Activated naive CD8-positive, alpha-beta T cell treated with anti-CD3 and anti-CD28 coated beads for 36 hours (primary cell): Measurements from ENCODE around the gene SLC24A4. TPM values are rescaled to one million over a fixed set of nuclear protein-coding genes. Genes with fewer than 3 reads are reported as not detected.

Experiments used
- DNase-seq: peaks from one replicate; pipeline ENCODE4 v3.0.0; 2021
- H3K27ac Mint-ChIP-seq: one replicate; pipeline ENCODE4 v1.8.0; 2022; ENCODE audit warnings: mild to moderate bottlenecking, moderate library complexity, mixed read lengths
- H3K27me3 Mint-ChIP-seq: one replicate; pipeline ENCODE4 v1.8.0; 2022; ENCODE audit warnings: mild to moderate bottlenecking, mixed read lengths
- H3K36me3 Mint-ChIP-seq: one replicate; pipeline ENCODE4 v1.8.0; 2021; ENCODE audit warnings: mild to moderate bottlenecking, mixed read lengths
- H3K4me1 Mint-ChIP-seq: one replicate; pipeline ENCODE4 v1.8.0; 2021; ENCODE audit warnings: mixed read lengths
- H3K4me3 Mint-ChIP-seq: one replicate; pipeline ENCODE4 v1.8.0; 2022; ENCODE audit warnings: mild to moderate bottlenecking, moderate library complexity, mixed read lengths
- H3K9me3 Mint-ChIP-seq: one replicate; pipeline ENCODE4 v1.8.0; 2022; ENCODE audit warnings: mixed read lengths
- total RNA-seq, 2 experiments: library from RNA; stranded (reverse); gene quantifications; one replicate each; pipeline ENCODE4 v1.2.3, GENCODE V29; 2021

The SLC24A4 gene
- total RNA-seq, 2 experiments from 2014 or later: 0.06 to 0.08 TPM

GRCh38 chr14:92441751-92442504 is 119.0 kb downstream of the SLC24A4 start:
- Mint-ChIP-seq H3K27me3 (no peaks in the 10 kb centered on the region), H3K36me3 (no peaks in the 10 kb centered on the region), H3K9me3 (no peaks in the 10 kb centered on the region), H3K27ac (no peak overlapping the region), H3K4me3 (no peak overlapping the region), H3K4me1 (peaks cover 30% of the 10 kb centered on the region)
- no peak for DNase-seq

- peaks cover 26% of the 10 kb centered on the region for H3K4me1 Mint-ChIP-seq
- no peak overlapping the region for H3K4me3 Mint-ChIP-seq
- no peak overlapping the region for H3K27ac Mint-ChIP-seq
- no peaks in the 10 kb centered on the region for H3K9me3 Mint-ChIP-seq
- no peaks in the 10 kb centered on the region for H3K36me3 Mint-ChIP-seq
- DNase-seq: no peak
- H3K27me3 Mint-ChIP-seq: no peaks in the 10 kb centered on the region
Observed at GRCh38 chr14:92443167-92443566, 120.2 kb downstream of the SLC24A4 start.

DNA sequence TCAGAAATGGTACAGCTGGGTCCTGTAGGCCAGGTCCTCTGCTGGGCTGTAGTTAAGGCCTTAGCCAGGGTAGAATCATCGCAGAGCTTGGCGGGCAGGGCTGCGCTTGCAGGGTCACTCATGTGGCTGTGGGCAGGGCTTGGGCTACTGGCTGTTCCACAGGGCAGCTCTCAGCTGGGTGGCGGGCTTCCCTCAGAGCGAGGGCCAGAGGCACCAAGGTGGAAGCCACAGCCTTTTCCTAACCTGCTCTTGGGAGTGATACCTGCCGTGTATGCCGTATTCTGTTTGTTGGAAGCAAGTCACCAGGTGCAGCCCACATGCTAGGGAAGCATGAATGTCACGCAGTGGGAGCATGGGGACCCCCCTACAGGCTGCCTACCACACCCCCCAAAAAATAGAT is 120.8 kb downstream of the SLC24A4 start:
- Mint-ChIP-seq H3K27me3 (no peaks in the 10 kb centered on the region), H3K4me1 (peaks cover 26% of the 10 kb centered on the region), H3K36me3 (no peaks in the 10 kb centered on the region), H3K4me3 (no peak overlapping the region), H3K9me3 (no peaks in the 10 kb centered on the region), H3K27ac (no peak overlapping the region)
- no peak for DNase-seq

DNA sequence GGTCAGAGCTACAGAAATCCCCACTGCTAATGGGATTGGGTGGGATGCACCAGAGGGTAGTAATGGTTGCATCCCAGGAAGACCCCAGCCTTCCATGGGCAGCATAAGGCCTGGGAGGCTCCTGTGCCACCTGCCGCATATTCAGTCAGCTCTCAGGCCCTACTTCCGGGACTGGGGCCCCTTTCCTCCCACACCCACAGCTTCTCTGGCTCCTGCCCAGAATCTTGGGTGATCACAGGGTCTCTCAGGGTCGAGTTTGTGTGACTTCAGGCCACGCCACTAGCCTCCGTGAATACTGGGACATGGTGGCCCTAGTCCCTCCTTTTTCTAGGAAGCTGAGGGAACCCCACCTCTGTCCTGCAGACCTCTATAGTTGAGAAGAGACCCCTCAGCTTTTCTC is 123.8 kb downstream of the SLC24A4 start:
- no peak for DNase-seq
- Mint-ChIP-seq H3K9me3 (no peaks in the 10 kb centered on the region), H3K4me3 (no peak overlapping the region), H3K27ac (no peak overlapping the region), H3K4me1 (peaks cover 10% of the 10 kb centered on the region), H3K36me3 (no peaks in the 10 kb centered on the region), H3K27me3 (no peaks in the 10 kb centered on the region)

DNA sequence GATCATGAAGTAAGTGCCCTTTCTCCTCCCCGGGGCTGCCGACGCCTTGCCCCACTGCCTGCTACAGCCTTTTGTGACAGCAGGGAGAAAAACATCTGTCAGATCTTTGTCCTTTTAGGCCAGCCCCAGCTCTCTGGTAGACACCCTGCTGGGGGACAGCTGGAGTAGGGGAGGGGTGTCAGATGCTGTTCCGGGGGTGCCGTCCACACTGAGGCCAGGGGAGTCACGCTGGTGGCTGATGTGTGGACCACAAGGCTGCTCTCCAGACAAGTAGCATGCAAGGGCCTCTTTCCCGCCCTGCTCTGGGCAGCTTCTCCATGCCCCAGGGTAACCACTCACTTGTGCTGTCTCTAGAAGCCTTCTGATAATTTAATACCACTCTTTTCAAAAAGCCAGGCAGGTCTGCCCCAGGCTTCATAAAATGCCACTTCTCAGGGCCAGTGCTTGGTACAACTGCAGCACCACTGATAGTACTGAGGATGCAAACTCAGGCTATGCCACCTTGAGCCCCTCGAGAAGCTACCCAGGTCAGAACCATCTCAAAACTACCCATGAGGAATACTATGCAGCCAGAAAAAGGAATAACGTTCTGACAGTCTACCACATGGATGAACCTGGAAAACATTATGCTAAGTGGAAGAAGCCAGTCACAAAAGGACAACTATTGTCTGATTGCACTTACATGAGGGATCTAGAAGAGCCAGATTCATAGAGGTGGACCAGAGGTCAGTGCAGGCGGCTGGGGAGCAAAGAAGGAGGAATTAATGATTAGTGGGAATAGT is 124.6 kb downstream of the SLC24A4 start:
- no peak for DNase-seq
- Mint-ChIP-seq H3K27ac (no peak overlapping the region), H3K4me1 (peaks cover 4% of the 10 kb centered on the region), H3K4me3 (no peak overlapping the region), H3K9me3 (no peaks in the 10 kb centered on the region), H3K27me3 (no peaks in the 10 kb centered on the region), H3K36me3 (no peaks in the 10 kb centered on the region)

- H3K36me3 Mint-ChIP-seq: no peaks in the 10 kb centered on the region
- H3K4me3 Mint-ChIP-seq: no peak overlapping the region
Observed at GRCh38 chr14:92448786-92449185, 125.8 kb downstream of the SLC24A4 start.

DNA sequence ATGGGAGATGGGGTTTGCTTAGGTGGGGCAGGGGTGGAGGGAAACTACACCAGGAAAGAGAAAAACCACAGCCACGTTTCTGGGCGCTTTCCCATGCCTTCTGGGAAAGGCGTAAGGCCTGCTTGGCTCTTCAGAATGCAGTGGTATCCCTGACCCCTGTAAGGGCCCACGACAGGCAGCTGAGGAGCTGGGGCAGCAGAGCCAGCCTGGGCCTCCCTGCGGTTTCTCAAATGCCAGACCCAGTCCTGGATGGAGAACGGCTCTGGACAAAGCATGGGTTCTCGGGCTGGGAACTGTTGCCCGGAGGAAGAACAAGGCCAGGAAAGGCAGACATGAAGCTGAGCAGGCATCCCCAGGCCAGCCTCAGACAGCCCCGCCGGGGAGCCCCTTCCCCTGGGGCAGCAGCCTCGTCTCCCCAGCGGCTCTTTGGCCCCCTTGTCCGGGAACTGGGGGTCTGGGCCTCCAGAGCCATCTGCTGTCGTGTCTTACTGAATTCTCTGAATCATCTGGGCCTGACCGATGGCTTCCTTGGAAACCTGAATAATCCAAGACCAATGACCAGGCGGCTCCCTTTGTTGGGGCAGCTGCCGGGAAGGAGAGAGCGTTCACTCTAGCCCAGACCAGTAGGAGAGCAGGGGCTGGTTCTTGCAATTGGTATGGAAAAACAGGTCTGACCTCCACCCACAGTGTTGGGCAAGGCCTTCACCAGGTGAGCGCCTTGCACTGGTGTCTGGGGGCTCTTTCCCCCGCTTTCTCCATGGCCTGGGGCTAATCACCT is 126.6 kb downstream of the SLC24A4 start:
- no peak for DNase-seq
- peaks cover 4% of the 10 kb centered on the region for H3K4me1 Mint-ChIP-seq
- no peak overlapping the region for H3K27ac Mint-ChIP-seq
- H3K9me3 Mint-ChIP-seq: no peaks in the 10 kb centered on the region
- no peak overlapping the region for H3K4me3 Mint-ChIP-seq
- no peaks in the 10 kb centered on the region for H3K36me3 Mint-ChIP-seq
- no peaks in the 10 kb centered on the region for H3K27me3 Mint-ChIP-seq

More at GRCh38 chr14:92448786-92449185, 125.8 kb downstream of the SLC24A4 start:
- Mint-ChIP-seq H3K4me1 (peaks cover 4% of the 10 kb centered on the region), H3K9me3 (no peaks in the 10 kb centered on the region), H3K27me3 (no peaks in the 10 kb centered on the region), H3K27ac (no peak overlapping the region)
- DNase-seq: no peak

- Mint-ChIP-seq H3K4me3 (no peak overlapping the region), H3K36me3 (no peaks in the 10 kb centered on the region), H3K27me3 (no peaks in the 10 kb centered on the region), H3K27ac (no peak overlapping the region), H3K9me3 (no peaks in the 10 kb centered on the region), H3K4me1 (peaks cover 4% of the 10 kb centered on the region)
- DNase-seq: no peak
Observed at GRCh38 chr14:92450351-92451070, 127.5 kb downstream of the SLC24A4 start.

- H3K27me3 Mint-ChIP-seq: no peaks in the 10 kb centered on the region
- DNase-seq: no peak
Observed at GRCh38 chr14:92451245-92451644, 128.3 kb downstream of the SLC24A4 start.

GRCh38 chr14:92451755-92452154 is 128.8 kb downstream of the SLC24A4 start:
- no peak for DNase-seq
- Mint-ChIP-seq H3K27me3 (no peaks in the 10 kb centered on the region), H3K9me3 (no peaks in the 10 kb centered on the region), H3K4me1 (peaks cover 1% of the 10 kb centered on the region), H3K4me3 (no peak overlapping the region), H3K27ac (no peak overlapping the region), H3K36me3 (no peaks in the 10 kb centered on the region)

More at GRCh38 chr14:92451245-92451644, 128.3 kb downstream of the SLC24A4 start:
- no peak overlapping the region for H3K4me3 Mint-ChIP-seq
- H3K36me3 Mint-ChIP-seq: no peaks in the 10 kb centered on the region
- H3K9me3 Mint-ChIP-seq: no peaks in the 10 kb centered on the region
- H3K27ac Mint-ChIP-seq: no peak overlapping the region
- H3K4me1 Mint-ChIP-seq: peaks cover 4% of the 10 kb centered on the region

DNA sequence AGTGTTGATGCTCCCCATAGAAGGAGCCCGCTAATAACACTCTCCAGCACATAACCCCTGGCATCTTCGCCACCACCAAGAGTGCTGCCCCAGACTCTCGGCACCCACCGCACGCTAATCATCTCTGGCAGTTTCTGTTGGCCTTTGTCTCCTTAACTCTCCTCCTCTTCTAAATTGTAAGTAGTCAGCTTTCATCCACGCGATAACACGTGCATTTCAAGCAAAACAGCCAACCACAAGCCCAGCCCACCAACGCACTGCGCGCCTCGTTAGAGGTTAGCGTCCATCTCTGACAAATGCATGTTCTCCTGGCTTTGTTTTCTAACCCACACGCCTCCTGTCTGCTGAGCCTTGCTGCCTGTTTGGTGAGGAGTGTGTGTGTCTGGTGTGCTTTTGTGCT is 129.5 kb downstream of the SLC24A4 start:
- H3K9me3 Mint-ChIP-seq: no peaks in the 10 kb centered on the region
- H3K27ac Mint-ChIP-seq: no peak overlapping the region
- peaks cover 1% of the 10 kb centered on the region for H3K4me1 Mint-ChIP-seq
- H3K4me3 Mint-ChIP-seq: no peak overlapping the region
- H3K27me3 Mint-ChIP-seq: no peaks in the 10 kb centered on the region
- DNase-seq: no peak
- no peaks in the 10 kb centered on the region for H3K36me3 Mint-ChIP-seq

- H3K27ac Mint-ChIP-seq: no peak overlapping the region
- DNase-seq: no peak
Observed at GRCh38 chr14:92453691-92454090, 130.7 kb downstream of the SLC24A4 start.

DNA sequence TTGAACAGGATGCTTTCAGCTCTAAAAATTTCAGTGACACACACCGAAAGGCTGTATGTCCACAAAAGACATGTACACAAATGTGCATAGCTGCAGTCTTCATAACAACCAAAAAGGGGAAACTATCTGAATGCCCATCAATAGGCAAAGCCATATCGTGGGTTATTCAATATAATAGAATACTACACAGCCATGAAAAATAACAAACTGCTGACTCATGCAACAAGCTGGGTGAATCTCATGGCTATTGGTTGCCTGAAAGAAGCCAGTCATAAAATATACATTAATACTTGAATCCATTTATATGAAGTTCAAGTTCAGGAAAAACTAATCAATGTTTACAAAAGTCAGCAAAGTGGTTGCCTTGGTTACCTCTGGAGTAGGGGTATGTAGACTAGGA is 132.3 kb downstream of the SLC24A4 start:
- peaks cover 11% of the 10 kb centered on the region for H3K4me1 Mint-ChIP-seq
- H3K4me3 Mint-ChIP-seq: no peak overlapping the region
- H3K27me3 Mint-ChIP-seq: no peaks in the 10 kb centered on the region
- no peaks in the 10 kb centered on the region for H3K36me3 Mint-ChIP-seq
- H3K9me3 Mint-ChIP-seq: no peaks in the 10 kb centered on the region
- DNase-seq: no peak
- H3K27ac Mint-ChIP-seq: no peak overlapping the region

More at GRCh38 chr14:92453691-92454090, 130.7 kb downstream of the SLC24A4 start:
- Mint-ChIP-seq H3K4me1 (peaks cover 1% of the 10 kb centered on the region), H3K9me3 (no peaks in the 10 kb centered on the region), H3K4me3 (no peak overlapping the region), H3K36me3 (no peaks in the 10 kb centered on the region), H3K27me3 (no peaks in the 10 kb centered on the region)

- no peaks in the 10 kb centered on the region for H3K36me3 Mint-ChIP-seq
- no peaks in the 10 kb centered on the region for H3K27me3 Mint-ChIP-seq
- H3K27ac Mint-ChIP-seq: no peak overlapping the region
- peaks cover 22% of the 10 kb centered on the region for H3K4me1 Mint-ChIP-seq
- no peak overlapping the region for H3K4me3 Mint-ChIP-seq
- no peak for DNase-seq
- no peaks in the 10 kb centered on the region for H3K9me3 Mint-ChIP-seq
Observed at GRCh38 chr14:92456215-92457015, 133.4 kb downstream of the SLC24A4 start.
